ENCODE data around the gene OR9K2.

Gene OR9K2, protein sequence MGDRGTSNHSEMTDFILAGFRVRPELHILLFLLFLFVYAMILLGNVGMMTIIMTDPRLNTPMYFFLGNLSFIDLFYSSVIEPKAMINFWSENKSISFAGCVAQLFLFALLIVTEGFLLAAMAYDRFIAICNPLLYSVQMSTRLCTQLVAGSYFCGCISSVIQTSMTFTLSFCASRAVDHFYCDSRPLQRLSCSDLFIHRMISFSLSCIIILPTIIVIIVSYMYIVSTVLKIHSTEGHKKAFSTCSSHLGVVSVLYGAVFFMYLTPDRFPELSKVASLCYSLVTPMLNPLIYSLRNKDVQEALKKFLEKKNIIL

GRCh38 chr12:55126106-55126505 is at the start of gene OR9K2:
Gene OR9K2 (plus strand): TSS chr12:55126406. CDS start chr12:55129835, 3,429 bp downstream.
- no peak within 1 kb of the TSS for H3K4me3 ChIP-seq (ENCODE audit: low read depth, low read length)

GRCh38 chr12:55092579-55092978 is 33.6 kb upstream of the OR9K2 start:
- TF ChIP-seq, protein P1, sequence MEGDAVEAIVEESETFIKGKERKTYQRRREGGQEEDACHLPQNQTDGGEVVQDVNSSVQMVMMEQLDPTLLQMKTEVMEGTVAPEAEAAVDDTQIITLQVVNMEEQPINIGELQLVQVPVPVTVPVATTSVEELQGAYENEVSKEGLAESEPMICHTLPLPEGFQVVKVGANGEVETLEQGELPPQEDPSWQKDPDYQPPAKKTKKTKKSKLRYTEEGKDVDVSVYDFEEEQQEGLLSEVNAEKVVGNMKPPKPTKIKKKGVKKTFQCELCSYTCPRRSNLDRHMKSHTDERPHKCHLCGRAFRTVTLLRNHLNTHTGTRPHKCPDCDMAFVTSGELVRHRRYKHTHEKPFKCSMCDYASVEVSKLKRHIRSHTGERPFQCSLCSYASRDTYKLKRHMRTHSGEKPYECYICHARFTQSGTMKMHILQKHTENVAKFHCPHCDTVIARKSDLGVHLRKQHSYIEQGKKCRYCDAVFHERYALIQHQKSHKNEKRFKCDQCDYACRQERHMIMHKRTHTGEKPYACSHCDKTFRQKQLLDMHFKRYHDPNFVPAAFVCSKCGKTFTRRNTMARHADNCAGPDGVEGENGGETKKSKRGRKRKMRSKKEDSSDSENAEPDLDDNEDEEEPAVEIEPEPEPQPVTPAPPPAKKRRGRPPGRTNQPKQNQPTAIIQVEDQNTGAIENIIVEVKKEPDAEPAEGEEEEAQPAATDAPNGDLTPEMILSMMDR (IDR thresholded peaks at IDR 0.05; ENCODE audit: low read depth, low read length), result no peak
- H3K4me3 ChIP-seq (ENCODE audit: low read depth, low read length), result no peak overlapping the region

More at GRCh38 chr12:55126106-55126505, at the start of gene OR9K2:
- TF ChIP-seq, protein P1 (IDR thresholded peaks at IDR 0.05; ENCODE audit: low read depth, low read length), result no peak

- no peak overlapping the region for H3K4me3 ChIP-seq (ENCODE audit: low read depth, low read length)
- TF ChIP-seq, protein P1 (IDR thresholded peaks at IDR 0.05; ENCODE audit: low read depth, low read length), result no peak
These were observed 13.8 kb upstream of the OR9K2 start for GRCh38 chr12:55112378-55112875.

DNA sequence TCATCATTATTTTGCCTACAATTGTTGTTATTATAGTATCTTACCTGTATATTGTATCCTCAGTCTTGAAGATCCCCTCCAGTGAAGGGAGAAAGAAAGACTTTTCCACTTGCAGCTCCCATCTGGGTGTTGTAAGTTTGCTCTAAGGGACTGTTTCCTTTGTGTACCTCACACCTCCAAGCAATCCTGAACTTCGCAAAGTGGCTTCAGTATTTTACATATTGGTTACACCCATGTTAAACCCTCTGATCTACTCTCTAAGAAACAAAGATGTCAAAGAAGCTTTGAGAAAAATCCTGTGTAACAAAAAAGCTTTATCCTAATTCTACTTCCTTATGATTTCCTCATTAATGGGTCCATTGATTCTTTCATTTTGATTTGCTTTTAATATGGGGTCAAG is 10.1 kb upstream of the OR9K2 start:
- TF ChIP-seq, protein P1 (IDR thresholded peaks at IDR 0.05; ENCODE audit: low read depth, low read length), result no peak
- no peak overlapping the region for H3K4me3 ChIP-seq (ENCODE audit: low read depth, low read length)

DNA sequence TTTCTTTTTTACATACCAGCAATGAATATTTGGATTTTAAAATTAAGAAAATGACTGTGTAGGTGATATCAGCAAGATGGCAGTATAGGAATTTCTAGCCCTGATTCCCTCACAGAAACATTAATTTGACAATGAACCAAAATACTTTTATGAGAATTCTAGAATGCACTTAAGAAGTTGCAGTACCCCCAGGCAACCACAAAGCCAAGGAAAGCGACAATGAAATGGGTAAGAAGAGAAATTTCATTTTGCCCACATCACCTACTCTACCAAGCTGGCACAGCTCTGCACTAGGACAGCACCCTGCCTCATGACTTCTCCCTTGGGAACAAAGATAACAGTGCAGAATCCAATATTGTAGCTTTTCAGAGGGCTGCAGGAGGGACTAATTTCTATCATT is 6.6 kb downstream of the OR9K2 start:
- no peak overlapping the region for H3K4me3 ChIP-seq (ENCODE audit: low read depth, low read length)
- TF ChIP-seq, protein P1 (IDR thresholded peaks at IDR 0.05; ENCODE audit: low read depth, low read length), result no peak

DNA sequence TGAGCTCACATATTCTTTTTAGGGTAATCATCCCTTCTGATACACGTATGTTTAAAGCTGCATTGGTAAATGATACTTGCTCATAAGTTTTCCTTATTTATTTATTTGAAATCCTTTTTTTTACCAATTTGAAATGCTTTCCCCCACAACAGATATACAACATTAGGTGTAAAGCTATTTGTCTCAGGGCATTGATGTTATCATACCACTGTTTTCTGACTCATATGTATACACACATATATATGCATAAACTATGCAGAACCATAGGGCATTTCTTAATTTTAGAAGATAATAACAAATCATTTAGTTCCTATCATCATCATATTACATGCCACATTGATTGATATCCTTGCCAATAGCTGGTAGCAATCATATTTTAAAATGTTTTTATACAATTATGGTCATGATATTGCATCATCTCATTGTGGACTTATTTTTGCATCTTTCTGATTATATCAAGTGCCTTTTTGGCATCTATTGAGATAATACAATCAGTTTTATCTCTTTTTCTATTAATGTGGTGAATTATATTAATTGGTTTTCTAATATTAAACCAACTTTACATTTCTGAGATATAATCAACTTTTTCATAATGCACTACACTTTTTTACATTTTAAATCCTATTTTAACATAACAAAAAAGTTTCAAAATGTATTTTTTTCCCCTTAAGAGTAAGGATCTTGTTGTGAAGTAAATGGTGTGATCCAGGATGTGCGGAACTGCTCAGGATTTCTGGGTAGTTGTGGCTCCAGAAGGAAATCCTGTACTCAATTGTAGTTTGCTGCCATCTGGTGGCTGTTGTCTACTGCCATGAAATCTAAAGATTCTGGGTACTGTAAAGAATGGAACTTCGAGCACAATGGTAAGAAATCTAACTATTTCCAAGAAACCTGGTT is 16.7 kb downstream of the OR9K2 start:
- no peak overlapping the region for H3K4me3 ChIP-seq (ENCODE audit: low read depth, low read length)

More for the DNA sequence above, 16.7 kb downstream of the OR9K2 start:
- TF ChIP-seq, protein P1 (IDR thresholded peaks at IDR 0.05; ENCODE audit: low read depth, low read length), result no peak

Data from WI38 (cell line).